IPS-20b (cell line): ENCODE results near the gene KIAA1191.

Experiments
- H3K27ac ChIP-seq: one replicate; pipeline ENCODE4 v1.5.1; 2013; ENCODE audit warnings: low read length
- H3K27me3 ChIP-seq: 2 replicates; pipeline ENCODE4 v1.6.1; 2013; ENCODE audit warnings: mild to moderate bottlenecking, low read length, inconsistent platforms; ENCODE audit not compliant: insufficient read depth
- H3K36me3 ChIP-seq: 2 replicates; pipeline ENCODE4 v1.6.1; 2013; ENCODE audit warnings: low read depth, mild to moderate bottlenecking, inconsistent platforms, low read length, moderate library complexity; ENCODE audit not compliant: insufficient read depth
- H3K4me1 ChIP-seq: 2 replicates; pipeline ENCODE4 v1.6.1; 2013; ENCODE audit warnings: mild to moderate bottlenecking, control low read depth, inconsistent platforms, low read length, moderate library complexity; ENCODE audit not compliant: insufficient read depth
- H3K4me3 ChIP-seq: 2 replicates; pipeline ENCODE4 v1.5.1; 2013; ENCODE audit warnings: mild to moderate bottlenecking, low read length, inconsistent platforms
- H3K9ac ChIP-seq: 2 replicates; pipeline ENCODE4 v1.6.1; 2013; ENCODE audit warnings: low read depth, mild to moderate bottlenecking, inconsistent platforms, low read length, moderate library complexity
- H3K9me3 ChIP-seq: 2 replicates; pipeline ENCODE4 v1.6.1; 2013; ENCODE audit warnings: mild to moderate bottlenecking, low read depth, low read length, inconsistent platforms; ENCODE audit not compliant: insufficient read depth

Gene KIAA1191

DNA sequence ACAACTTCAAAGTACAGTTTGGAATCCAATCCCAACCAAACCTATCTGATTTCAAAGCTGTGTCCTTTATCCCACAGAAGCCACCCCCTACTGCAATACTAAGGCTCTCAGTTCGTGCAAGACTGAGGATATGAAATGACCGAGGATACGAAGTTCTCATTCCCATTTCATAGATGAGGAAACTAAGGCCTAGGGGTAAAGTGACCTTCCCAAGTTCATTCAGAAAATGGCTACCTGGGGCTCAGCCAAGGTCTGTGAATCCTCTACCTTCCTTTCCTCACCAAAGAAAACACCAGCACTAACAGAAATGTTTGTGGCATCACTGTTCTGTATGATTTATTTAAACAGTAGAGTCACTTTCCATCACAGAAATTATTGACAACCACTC is 5.4 kb downstream of the KIAA1191 start:
- H3K9ac ChIP-seq, result no peak overlapping the region
- H3K4me3 ChIP-seq, result no peak overlapping the region
- no peaks in the 10 kb centered on the region for H3K9me3 ChIP-seq
- H3K27me3 ChIP-seq, result no peaks in the 10 kb centered on the region
- 0 out of 2 replicates have a peak, but pooled peaks cover 5% of the 10 kb centered on the region for H3K4me1 ChIP-seq
- peaks cover 72% of the 10 kb centered on the region for H3K36me3 ChIP-seq
- no peak overlapping the region for H3K27ac ChIP-seq

DNA sequence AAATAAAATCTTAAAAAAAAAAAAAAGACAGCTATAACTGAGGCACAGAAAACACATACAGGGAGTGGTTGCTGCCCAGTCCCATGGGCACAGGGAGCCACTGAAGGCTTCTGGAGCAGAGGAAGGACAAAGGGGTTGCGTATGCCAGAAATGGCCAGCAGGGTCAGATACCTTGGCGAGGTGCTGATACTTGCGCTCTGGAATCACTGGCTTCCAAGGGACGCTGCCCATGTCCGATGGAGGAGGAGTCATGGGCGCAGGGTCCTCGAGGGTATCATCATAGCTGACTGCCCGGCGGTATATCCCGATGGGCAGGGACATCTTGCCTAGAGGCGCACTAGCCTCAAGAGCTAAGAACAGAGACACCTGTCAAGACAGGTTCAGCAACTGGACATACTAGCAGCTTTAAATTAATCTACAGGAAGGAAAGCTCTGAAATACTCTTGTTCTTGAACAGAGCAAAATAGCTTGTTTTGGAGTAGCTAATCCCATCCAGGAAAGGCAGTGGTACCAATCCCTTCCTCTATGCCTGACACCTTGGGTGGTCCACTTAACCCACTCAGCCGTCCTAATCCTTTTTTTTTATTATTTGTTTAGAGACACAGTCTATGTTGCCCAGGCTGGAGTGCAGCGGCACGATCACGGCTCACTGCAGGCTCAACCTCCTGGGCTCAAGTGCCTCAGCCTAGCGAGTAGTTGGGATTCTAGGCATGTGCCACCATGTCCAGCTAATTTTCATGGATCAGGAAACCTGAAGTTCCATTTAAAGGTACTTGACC is 6.0 kb downstream of the KIAA1191 start:
- H3K9ac ChIP-seq, result no peak overlapping the region
- no peak overlapping the region for H3K27ac ChIP-seq
- H3K9me3 ChIP-seq, result no peaks in the 10 kb centered on the region
- 0 out of 2 replicates have a peak, but pooled peaks cover 5% of the 10 kb centered on the region for H3K4me1 ChIP-seq
- H3K27me3 ChIP-seq, result no peaks in the 10 kb centered on the region
- peaks cover 76% of the 10 kb centered on the region for H3K36me3 ChIP-seq
- no peak overlapping the region for H3K4me3 ChIP-seq

DNA sequence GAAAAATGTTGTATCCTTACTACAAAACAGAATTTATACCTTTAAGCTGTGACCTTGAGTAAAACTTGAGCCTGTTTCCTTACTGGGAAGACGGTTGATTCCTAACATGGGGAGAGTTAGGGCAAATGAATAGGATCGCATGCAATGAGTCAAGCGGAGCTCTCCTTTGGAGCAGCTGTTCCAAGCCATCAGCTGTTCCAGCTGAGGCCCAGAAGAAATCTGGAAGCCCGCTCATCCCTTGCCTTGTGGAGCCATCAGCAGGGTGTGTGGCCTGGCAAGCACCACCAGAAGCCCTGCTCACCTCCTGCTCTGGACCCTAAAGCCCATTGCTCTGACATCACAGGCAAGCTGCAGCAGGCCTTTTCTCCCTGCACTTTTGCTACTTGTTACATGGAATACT is 8.0 kb downstream of the KIAA1191 start:
- H3K9ac ChIP-seq, result no peak overlapping the region
- H3K9me3 ChIP-seq, result no peaks in the 10 kb centered on the region
- H3K27ac ChIP-seq, result no peak overlapping the region
- no peaks in the 10 kb centered on the region for H3K27me3 ChIP-seq
- H3K36me3 ChIP-seq, result peaks cover 89% of the 10 kb centered on the region
- no peaks in the 10 kb centered on the region for H3K4me1 ChIP-seq
- no peak overlapping the region for H3K4me3 ChIP-seq

DNA sequence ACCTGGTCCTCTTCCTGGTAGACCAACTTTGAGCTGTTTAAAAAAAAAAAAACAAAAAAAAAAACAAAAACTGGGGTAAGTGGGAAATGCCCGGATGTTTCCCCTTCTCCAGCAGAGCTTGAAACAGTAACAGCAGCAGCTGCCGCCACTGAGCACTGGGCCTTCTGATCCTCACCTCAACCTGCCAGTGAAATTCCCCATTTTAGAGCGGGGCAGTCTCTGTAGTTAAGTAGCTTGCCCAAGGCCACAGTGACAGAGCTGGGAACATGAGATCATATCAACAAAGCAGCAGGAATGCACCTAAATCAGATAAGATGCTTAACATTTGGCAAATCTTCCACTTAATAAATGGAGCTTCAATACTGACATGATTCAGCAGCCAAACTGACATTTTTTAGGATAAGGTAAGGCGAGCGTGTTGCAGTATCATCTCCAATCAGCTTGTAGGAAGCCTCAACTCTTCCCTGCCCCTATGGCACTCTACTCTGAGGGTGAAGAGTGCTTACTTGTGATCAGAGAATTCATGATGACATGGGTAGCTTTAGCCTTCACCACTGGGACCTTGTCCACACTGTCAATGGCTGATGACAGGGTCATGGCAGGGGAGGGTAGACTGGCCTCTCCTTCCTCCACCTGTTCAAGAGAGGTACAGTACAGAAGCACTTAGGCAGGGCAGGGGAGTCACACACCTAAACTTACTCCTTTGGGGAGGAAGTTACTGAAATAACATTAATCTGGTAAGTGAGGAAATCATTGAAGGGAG is 9.3 kb downstream of the KIAA1191 start:
- Histone ChIP-seq H3K36me3 (peaks cover 91% of the 10 kb centered on the region), H3K27ac (no peak overlapping the region), H3K27me3 (no peaks in the 10 kb centered on the region), H3K9ac (no peak overlapping the region), H3K4me3 (no peak overlapping the region), H3K4me1 (no peaks in the 10 kb centered on the region), H3K9me3 (no peaks in the 10 kb centered on the region)

DNA sequence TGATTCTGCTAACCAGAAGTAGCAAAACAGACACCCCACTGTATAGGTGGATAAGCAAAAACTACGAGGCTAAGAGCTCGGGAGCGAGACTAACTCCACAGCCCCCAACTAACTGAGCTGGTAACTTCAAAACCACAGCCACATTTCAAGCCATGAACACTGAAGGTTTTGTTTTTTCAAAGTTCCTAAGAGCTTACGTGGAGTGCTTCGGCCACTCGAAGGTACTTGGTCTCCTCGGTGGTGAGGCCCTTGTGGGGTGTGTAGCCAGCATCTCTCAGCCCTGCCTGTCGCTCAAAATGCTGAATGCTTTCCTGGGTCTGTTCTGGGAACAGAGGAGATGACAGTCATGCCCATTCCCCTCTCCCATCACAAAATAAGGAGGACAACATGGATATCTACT is 11.1 kb downstream of the KIAA1191 start:
- Histone ChIP-seq H3K27me3 (no peaks in the 10 kb centered on the region), H3K4me3 (no peak overlapping the region), H3K4me1 (no peaks in the 10 kb centered on the region), H3K27ac (no peak overlapping the region), H3K36me3 (peaks cover 96% of the 10 kb centered on the region), H3K9me3 (no peaks in the 10 kb centered on the region), H3K9ac (no peak overlapping the region)

DNA sequence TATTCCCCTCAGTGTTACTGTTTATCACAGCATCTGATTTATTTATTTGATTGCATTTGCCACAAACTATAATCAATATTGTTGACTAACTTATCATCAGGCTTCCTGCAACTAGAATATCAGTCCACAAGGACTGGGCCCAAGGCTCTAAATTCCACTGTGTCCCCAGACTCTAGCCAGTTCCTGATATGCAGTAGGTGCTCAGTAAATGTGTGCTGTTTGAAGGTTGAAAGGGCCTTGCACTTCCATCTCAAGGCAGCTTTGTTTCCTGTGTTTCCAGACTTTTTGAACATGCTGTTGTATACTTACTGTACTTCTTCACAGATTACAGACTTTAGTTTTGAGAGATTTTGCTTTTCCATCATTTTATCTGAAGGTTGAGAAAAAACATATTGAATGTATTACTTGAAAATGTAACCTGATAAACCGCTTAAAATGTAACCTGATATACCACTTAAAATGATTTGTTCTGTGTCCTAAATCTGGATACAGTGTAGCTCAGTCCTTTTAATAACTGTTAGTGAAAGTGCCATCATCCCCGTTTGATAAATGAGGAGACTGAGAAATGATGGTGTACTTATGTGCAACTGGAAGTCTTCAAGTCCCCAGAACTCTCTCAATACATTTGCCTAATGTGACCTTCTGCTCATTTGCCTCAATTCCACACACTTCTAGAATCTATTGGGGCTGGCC is 18.7 kb downstream of the KIAA1191 start:
- no peaks in the 10 kb centered on the region for H3K9me3 ChIP-seq
- no peak overlapping the region for H3K27ac ChIP-seq
- H3K4me1 ChIP-seq, result no peaks in the 10 kb centered on the region
- H3K36me3 ChIP-seq, result peaks cover 47% of the 10 kb centered on the region
- no peaks in the 10 kb centered on the region for H3K27me3 ChIP-seq
- H3K4me3 ChIP-seq, result no peak overlapping the region
- no peak overlapping the region for H3K9ac ChIP-seq

DNA sequence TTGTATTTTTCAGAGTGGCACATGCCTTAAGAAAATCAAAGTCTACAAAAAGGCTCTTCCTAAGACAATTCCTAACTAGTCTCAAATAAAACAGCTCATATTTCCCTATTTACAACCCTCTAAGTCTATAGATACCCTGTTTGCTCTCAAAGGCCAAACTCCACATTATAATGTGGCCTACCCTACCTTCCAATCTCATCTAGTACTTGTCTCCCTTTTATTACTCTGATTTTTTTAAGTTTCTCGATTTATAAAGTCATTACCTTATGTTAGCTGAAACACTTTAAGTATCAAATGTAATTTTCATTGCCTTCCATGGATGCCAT is 19.4 kb downstream of the KIAA1191 start:
- Histone ChIP-seq H3K27me3 (no peaks in the 10 kb centered on the region), H3K4me3 (no peak overlapping the region), H3K36me3 (peaks cover 47% of the 10 kb centered on the region), H3K9ac (no peak overlapping the region), H3K27ac (no peak overlapping the region), H3K4me1 (no peaks in the 10 kb centered on the region), H3K9me3 (no peaks in the 10 kb centered on the region)

DNA sequence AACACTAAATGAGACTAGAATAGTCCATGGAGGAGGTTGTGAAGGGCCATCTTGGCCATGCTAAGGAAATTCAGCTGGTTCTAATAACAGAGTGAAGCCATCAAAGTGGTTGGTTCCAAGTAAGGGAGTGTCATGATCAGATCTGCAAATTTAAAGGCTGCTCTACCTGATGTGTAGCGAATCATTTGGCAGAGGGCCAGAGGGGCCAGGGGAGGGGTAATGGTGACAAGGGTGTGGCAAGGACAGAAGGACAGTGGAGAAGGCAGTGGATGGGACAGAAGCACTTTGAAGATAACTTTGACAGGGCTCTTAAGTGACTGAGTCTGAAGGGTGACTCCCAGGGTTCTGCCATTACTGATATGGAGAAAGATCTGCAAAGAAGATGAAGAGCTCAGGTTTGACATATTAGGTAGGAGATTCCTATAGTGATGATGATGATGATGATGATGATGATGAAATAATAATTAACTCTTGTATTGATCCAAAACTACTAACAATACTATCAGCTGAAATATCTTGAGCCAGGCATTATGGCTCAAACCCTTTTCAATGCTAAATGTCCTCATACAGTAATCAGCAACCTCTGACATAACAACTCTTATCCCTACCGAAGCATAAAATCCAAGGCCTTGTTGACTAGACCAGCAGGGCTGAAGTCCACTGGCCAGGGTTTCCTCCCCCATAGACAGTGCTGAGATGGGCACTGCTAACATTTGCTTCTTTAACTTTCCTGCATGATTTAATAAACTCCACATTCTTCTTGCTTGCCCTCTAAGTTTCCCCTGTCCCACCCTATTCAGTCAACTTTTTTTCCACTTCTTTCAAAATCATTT is 20.0 kb downstream of the KIAA1191 start:
- H3K36me3 ChIP-seq, result peaks cover 47% of the 10 kb centered on the region
- H3K4me3 ChIP-seq, result no peak overlapping the region
- H3K27ac ChIP-seq, result no peak overlapping the region
- H3K4me1 ChIP-seq, result no peaks in the 10 kb centered on the region
- H3K27me3 ChIP-seq, result no peaks in the 10 kb centered on the region
- H3K9ac ChIP-seq, result no peak overlapping the region
- H3K9me3 ChIP-seq, result no peaks in the 10 kb centered on the region

DNA sequence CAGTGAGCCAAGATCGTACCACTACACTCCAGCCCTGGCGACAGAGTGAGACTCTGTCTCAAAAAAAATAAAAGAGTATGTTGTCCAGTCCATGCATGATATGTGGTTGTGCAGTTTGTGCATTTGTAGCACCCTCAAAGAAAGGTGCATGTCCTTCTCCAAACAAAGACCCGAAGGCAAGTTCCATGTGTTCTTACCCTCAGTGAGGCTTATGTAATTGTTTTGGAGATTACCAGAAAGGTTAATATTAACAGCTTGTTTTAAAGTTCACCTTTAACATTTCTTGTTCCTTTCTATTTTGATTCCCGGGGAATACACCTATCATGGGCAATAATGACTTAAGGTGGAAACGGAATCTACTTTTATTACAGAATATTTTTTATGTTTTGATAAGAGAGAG is 22.3 kb downstream of the KIAA1191 start:
- no peak overlapping the region for H3K27ac ChIP-seq
- H3K9me3 ChIP-seq, result no peaks in the 10 kb centered on the region
- no peak overlapping the region for H3K9ac ChIP-seq
- no peaks in the 10 kb centered on the region for H3K4me1 ChIP-seq
- H3K4me3 ChIP-seq, result no peak overlapping the region
- H3K27me3 ChIP-seq, result no peaks in the 10 kb centered on the region
- peaks cover 28% of the 10 kb centered on the region for H3K36me3 ChIP-seq

DNA sequence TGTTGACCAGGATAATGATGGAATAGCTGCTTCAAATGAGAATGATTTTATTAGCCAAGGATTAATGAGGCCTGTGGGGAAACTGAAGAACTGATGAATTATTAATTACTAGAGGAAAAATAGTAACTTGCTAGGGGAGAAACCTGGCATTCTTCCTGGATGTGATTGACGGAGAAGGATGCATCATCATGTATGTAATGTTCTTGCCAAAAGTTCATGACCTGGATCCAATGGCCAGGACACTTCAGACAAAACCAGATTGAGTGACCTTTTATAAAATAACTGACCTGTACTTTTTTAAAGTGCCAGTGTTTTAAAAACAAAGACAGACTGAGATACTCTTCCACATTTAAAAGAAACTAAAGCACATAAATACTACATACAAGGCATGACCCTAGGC is 23.7 kb downstream of the KIAA1191 start:
- Histone ChIP-seq H3K27me3 (no peaks in the 10 kb centered on the region), H3K9me3 (no peaks in the 10 kb centered on the region), H3K36me3 (peaks cover 25% of the 10 kb centered on the region), H3K4me1 (no peaks in the 10 kb centered on the region), H3K27ac (no peak overlapping the region), H3K9ac (no peak overlapping the region), H3K4me3 (no peak overlapping the region)

DNA sequence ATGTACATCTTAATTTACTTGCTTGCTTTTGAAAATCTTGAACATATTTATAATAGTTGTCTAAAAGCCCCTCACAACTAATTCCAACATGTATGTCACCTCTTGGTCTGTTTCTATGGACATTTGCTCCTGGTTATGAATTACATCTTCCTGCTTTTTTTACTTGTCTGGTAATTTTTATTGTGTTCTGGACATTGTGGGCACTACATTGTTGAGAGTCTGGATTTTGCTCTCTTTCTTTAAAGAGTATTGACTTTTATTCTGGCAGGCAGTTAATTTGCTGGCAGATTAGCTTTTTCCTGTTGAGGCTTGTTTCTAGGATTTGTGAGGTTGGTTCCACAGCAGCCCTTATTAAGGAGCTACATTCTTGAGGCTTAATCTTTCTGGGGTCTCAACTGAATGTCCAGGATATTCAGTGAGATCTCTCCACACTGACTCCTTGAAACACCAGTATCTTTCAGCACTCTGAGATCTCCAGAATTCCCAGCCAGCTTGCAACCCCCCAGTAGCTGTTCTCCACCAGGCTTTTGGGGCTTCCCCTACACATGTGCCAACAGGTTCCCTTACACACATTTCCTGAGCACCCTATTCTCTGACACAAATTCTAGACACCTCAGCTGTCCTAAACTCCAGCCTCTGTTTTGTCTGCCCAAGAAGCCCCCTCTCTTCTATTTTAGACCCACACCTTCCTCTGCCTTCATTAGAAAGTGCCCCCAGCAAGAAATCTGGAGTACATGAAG is 27.4 kb downstream of the KIAA1191 start:
- Histone ChIP-seq H3K27ac (no peak overlapping the region), H3K4me3 (no peak overlapping the region), H3K36me3 (peaks cover 25% of the 10 kb centered on the region)

More for the DNA sequence above, 27.4 kb downstream of the KIAA1191 start:
- Histone ChIP-seq H3K9me3 (no peaks in the 10 kb centered on the region), H3K4me1 (no peaks in the 10 kb centered on the region), H3K9ac (no peak overlapping the region), H3K27me3 (no peaks in the 10 kb centered on the region)
